ENCODE measurements around the gene TFDP1.

The TFDP1 gene

GRCh38 chr13:113627136-113627535, 42.6 kb downstream of the TFDP1 start:
- Histone ChIP-seq H3K4me2 (ENCODE audit: insufficient read depth, low read length) (no peak overlapping the region), H2AFZ (ENCODE audit: low read depth, low read length) (no peak overlapping the region), H3K4me3 (ENCODE audit: low read depth in 1 of 2, low read length in 2 of 2) (no peak overlapping the region), H3K27me3 (ENCODE audit: insufficient read depth, low read length, poor library complexity) (no peaks in the 10 kb centered on the region), H3K79me2 (ENCODE audit: insufficient read depth, low read length) (peaks cover 99% of the 10 kb centered on the region), H4K20me1 (ENCODE audit: insufficient read depth, low read length) (peaks cover 100% of the 10 kb centered on the region), H3K9ac (ENCODE audit: low read depth, low read length) (no peak overlapping the region), H3K4me1 (ENCODE audit: insufficient read depth, low read length) (no peaks in the 10 kb centered on the region), H3K9me3 (ENCODE audit: insufficient read depth, low read length, severe bottlenecking) (no peaks in the 10 kb centered on the region), H3K36me3 (ENCODE audit: insufficient read depth, low read length) (peaks cover 93% of the 10 kb centered on the region), H3K27ac (ENCODE audit: low read length) (no peak overlapping the region)
- no peak for ATAC-seq (ENCODE audit: insufficient read depth, low read depth)
- no peak for DNase-seq
- TF ChIP-seq EZH2 (IDR thresholded peaks at IDR 0.05; ENCODE audit: borderline replicate concordance, low read depth, low read length, severe bottlenecking): no peak
- TF ChIP-seq, protein P1, sequence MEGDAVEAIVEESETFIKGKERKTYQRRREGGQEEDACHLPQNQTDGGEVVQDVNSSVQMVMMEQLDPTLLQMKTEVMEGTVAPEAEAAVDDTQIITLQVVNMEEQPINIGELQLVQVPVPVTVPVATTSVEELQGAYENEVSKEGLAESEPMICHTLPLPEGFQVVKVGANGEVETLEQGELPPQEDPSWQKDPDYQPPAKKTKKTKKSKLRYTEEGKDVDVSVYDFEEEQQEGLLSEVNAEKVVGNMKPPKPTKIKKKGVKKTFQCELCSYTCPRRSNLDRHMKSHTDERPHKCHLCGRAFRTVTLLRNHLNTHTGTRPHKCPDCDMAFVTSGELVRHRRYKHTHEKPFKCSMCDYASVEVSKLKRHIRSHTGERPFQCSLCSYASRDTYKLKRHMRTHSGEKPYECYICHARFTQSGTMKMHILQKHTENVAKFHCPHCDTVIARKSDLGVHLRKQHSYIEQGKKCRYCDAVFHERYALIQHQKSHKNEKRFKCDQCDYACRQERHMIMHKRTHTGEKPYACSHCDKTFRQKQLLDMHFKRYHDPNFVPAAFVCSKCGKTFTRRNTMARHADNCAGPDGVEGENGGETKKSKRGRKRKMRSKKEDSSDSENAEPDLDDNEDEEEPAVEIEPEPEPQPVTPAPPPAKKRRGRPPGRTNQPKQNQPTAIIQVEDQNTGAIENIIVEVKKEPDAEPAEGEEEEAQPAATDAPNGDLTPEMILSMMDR (IDR thresholded peaks at IDR 0.05; ENCODE audit: borderline replicate concordance, extremely low read depth, low read length, poor library complexity, severe bottlenecking): no peak

GRCh38 chr13:113628291-113629270, 44.0 kb downstream of the TFDP1 start:
- Histone ChIP-seq H3K36me3 (ENCODE audit: insufficient read depth, low read length) (peaks cover 93% of the 10 kb centered on the region), H3K4me1 (ENCODE audit: insufficient read depth, low read length) (no peaks in the 10 kb centered on the region), H3K9ac (ENCODE audit: low read depth, low read length) (no peak overlapping the region), H3K27me3 (ENCODE audit: insufficient read depth, low read length, poor library complexity) (no peaks in the 10 kb centered on the region), H4K20me1 (ENCODE audit: insufficient read depth, low read length) (peaks cover 97% of the 10 kb centered on the region), H3K27ac (ENCODE audit: low read length) (no peak overlapping the region), H3K9me3 (ENCODE audit: insufficient read depth, low read length, severe bottlenecking) (no peaks in the 10 kb centered on the region), H3K4me3 (ENCODE audit: low read depth in 1 of 2, low read length in 2 of 2) (no peak overlapping the region), H3K79me2 (ENCODE audit: insufficient read depth, low read length) (peaks cover 85% of the 10 kb centered on the region), H2AFZ (ENCODE audit: low read depth, low read length) (no peak overlapping the region), H3K4me2 (ENCODE audit: insufficient read depth, low read length) (no peak overlapping the region)
- TF ChIP-seq, protein P1 (IDR thresholded peaks at IDR 0.05; ENCODE audit: borderline replicate concordance, extremely low read depth, low read length, poor library complexity, severe bottlenecking): no peak
- TF ChIP-seq EZH2 (IDR thresholded peaks at IDR 0.05; ENCODE audit: borderline replicate concordance, low read depth, low read length, severe bottlenecking): no peak
- ATAC-seq (ENCODE audit: insufficient read depth, low read depth): no peak
- DNase-seq: no peak

DNA sequence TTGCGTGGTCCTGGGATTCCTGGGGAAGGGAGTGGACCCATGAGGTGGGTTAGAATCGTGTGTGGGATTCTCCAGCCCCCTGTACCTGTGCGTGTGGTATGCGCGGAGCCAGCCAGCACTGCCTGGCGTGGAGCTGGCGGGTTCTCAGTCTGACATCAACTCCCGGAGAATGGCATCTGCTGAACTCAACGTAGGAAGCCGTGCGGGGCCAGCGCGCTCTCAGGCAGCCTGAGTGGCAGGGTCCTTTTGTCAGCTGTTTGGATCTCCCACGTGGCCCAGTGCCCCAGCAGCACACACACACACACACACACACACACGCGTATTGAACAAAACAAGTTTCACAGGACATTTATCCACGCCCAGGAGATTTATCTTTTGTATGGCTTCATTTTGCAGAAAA, 45.3 kb downstream of the TFDP1 start:
- TF ChIP-seq, protein P1 (IDR thresholded peaks at IDR 0.05; ENCODE audit: borderline replicate concordance, extremely low read depth, low read length, poor library complexity, severe bottlenecking): no peak
- no peak for TF ChIP-seq EZH2 (IDR thresholded peaks at IDR 0.05; ENCODE audit: borderline replicate concordance, low read depth, low read length, severe bottlenecking)
- H3K27ac ChIP-seq (ENCODE audit: low read length): no peak overlapping the region
- peaks cover 72% of the 10 kb centered on the region for H3K79me2 ChIP-seq (ENCODE audit: insufficient read depth, low read length)
- peaks cover 93% of the 10 kb centered on the region for H3K36me3 ChIP-seq (ENCODE audit: insufficient read depth, low read length)
- peaks cover 96% of the 10 kb centered on the region for H4K20me1 ChIP-seq (ENCODE audit: insufficient read depth, low read length)
- no peak overlapping the region for H3K4me3 ChIP-seq (ENCODE audit: low read depth in 1 of 2, low read length in 2 of 2)
- H3K9me3 ChIP-seq (ENCODE audit: insufficient read depth, low read length, severe bottlenecking): no peaks in the 10 kb centered on the region
- no peaks in the 10 kb centered on the region for H3K27me3 ChIP-seq (ENCODE audit: insufficient read depth, low read length, poor library complexity)
- no peak overlapping the region for H2AFZ ChIP-seq (ENCODE audit: low read depth, low read length)
- DNase-seq: no peak
- no peak overlapping the region for H3K4me2 ChIP-seq (ENCODE audit: insufficient read depth, low read length)
- no peak for ATAC-seq (ENCODE audit: insufficient read depth, low read depth)
- H3K4me1 ChIP-seq (ENCODE audit: insufficient read depth, low read length): no peaks in the 10 kb centered on the region
- no peak overlapping the region for H3K9ac ChIP-seq (ENCODE audit: low read depth, low read length)
